IMR-90 (cell line): ENCODE data around the gene FAM177B. TPM values are rescaled to one million over a fixed set of nuclear protein-coding genes. Genes with fewer than 3 reads are reported as not detected.

ENCODE experiments used
- ATAC-seq: fragments of 200-7000 bp; cut with Tn5 transposase; 2 replicates; pipeline ENCODE4 v1.9.1; 2020; ENCODE audit warnings: low read depth, mild to moderate bottlenecking, moderate library complexity
- BruUV-seq: library from RNA; stranded (reverse); fragments of 400-500 nt; replicated peaks from 2 replicates; lab custom pipeline; 2021; lab: Mats Ljungman, UMichigan
- CTCF ChIA-PET: fragments of 300-600 bp; formaldehyde crosslinking; extraction: SDS; loops from one replicate; lab custom pipeline; 2021; ENCODE audit warnings: antibody characterized with exemption; lab: Yijun Ruan, JAX
- POLR2A ChIA-PET: fragments of 300-600 bp; sonication (Branson Sonifier 250); formaldehyde crosslinking; loops from one replicate; lab custom pipeline; 2022; ENCODE audit warnings: antibody characterized with exemption; ENCODE audit not compliant: unreplicated experiment; lab: Charles Lee
- DNase-seq: peaks from one replicate; pipeline ENCODE4 v3.0.0; 2013
- H2AFZ ChIP-seq: replicated peaks from 2 replicates; pipeline ENCODE3; 2013; ENCODE audit warnings: low read length, mild to moderate bottlenecking; ENCODE audit not compliant: poor library complexity
- H2AK5ac ChIP-seq: 2 replicates; pipeline ENCODE4 v1.6.1; 2013; ENCODE audit warnings: low read depth, low read length, inconsistent platforms
- H2AK9ac ChIP-seq: replicated peaks from 2 replicates; pipeline ENCODE3; 2013; ENCODE audit warnings: mild to moderate bottlenecking, low read depth, low read length, moderate library complexity; ENCODE audit not compliant: poor library complexity
- H2BK120ac ChIP-seq: 2 replicates; pipeline ENCODE4 v1.6.1; 2013; ENCODE audit warnings: low read depth, low read length, inconsistent platforms
- H2BK15ac ChIP-seq: 3 replicates; pipeline ENCODE4 v1.6.1; 2013; ENCODE audit warnings: low read depth, low read length, inconsistent platforms
- H2BK20ac ChIP-seq: 2 replicates; pipeline ENCODE4 v1.6.1; 2013; ENCODE audit warnings: low read depth, mild to moderate bottlenecking, inconsistent platforms, low read length, moderate library complexity
- H2BK5ac ChIP-seq: 2 replicates; pipeline ENCODE4 v1.6.1; 2013; ENCODE audit warnings: mild to moderate bottlenecking, low read depth, low read length, inconsistent platforms; ENCODE audit not compliant: poor library complexity, severe bottlenecking
- H3K14ac ChIP-seq: replicated peaks from 2 replicates; pipeline ENCODE4 v1.6.1; 2013; ENCODE audit warnings: low read depth, low read length, inconsistent platforms
- H3K18ac ChIP-seq: 2 replicates; pipeline ENCODE4 v1.6.1; 2013; ENCODE audit warnings: low read depth, low read length, control low read depth
- H3K23ac ChIP-seq: 2 replicates; pipeline ENCODE4 v1.6.1; 2013; ENCODE audit warnings: low read depth, low read length, inconsistent platforms
- H3K27ac ChIP-seq: 2 replicates; pipeline ENCODE4 v1.5.1; 2013; ENCODE audit warnings: mild to moderate bottlenecking, control low read depth, low read length; ENCODE audit not compliant: insufficient read depth
- H3K27me3 ChIP-seq: 2 replicates; pipeline ENCODE4 v1.6.1; 2013; ENCODE audit warnings: low read length; ENCODE audit not compliant: control insufficient read depth, insufficient read depth
- H3K36me3 ChIP-seq: 2 replicates; pipeline ENCODE4 v1.6.1; 2013; ENCODE audit warnings: low read length, mixed read lengths; ENCODE audit not compliant: control insufficient read depth, insufficient read depth
- H3K4ac ChIP-seq: 2 replicates; pipeline ENCODE4 v1.6.1; 2013; ENCODE audit warnings: low read depth, low read length, inconsistent platforms
- H3K4me1 ChIP-seq: 2 replicates; pipeline ENCODE4 v1.6.1; 2013; ENCODE audit warnings: low read length, mixed read lengths; ENCODE audit not compliant: control insufficient read depth, insufficient read depth
- H3K4me2 ChIP-seq: 2 replicates; pipeline ENCODE4 v1.6.1; 2013; ENCODE audit warnings: low read depth, mild to moderate bottlenecking, control low read depth, low read length, moderate library complexity
- H3K4me3 ChIP-seq: 2 replicates; pipeline ENCODE4 v1.5.1; 2013; ENCODE audit warnings: low read depth, mild to moderate bottlenecking, control low read depth, low read length, moderate library complexity; ENCODE audit not compliant: insufficient read depth
- H3K56ac ChIP-seq: 2 replicates; pipeline ENCODE4 v1.6.1; 2013; ENCODE audit warnings: low read length, inconsistent platforms; ENCODE audit not compliant: insufficient read depth; ENCODE audit errors: extremely low read depth
- H3K79me1 ChIP-seq, 2 experiments: 2 replicates each; pipeline ENCODE4 v1.6.1; 2013; ENCODE audit warnings: low read length in 2 of 2, inconsistent platforms in 1 of 2, low read depth in 1 of 2
- H3K9ac ChIP-seq: 2 replicates; pipeline ENCODE4 v1.6.1; 2013; ENCODE audit warnings: low read depth, low read length, control low read depth
- H3K9me1 ChIP-seq: 2 replicates; pipeline ENCODE4 v1.6.1; 2013; ENCODE audit warnings: low read length, inconsistent platforms; ENCODE audit not compliant: insufficient read depth
- H3K9me3 ChIP-seq: 2 replicates; pipeline ENCODE4 v1.6.1; 2013; ENCODE audit warnings: low read length; ENCODE audit not compliant: control insufficient read depth, insufficient read depth
- H4K20me1 ChIP-seq: 2 replicates; pipeline ENCODE4 v1.6.1; 2013; ENCODE audit warnings: low read length, inconsistent platforms; ENCODE audit not compliant: insufficient read depth
- H4K5ac ChIP-seq: 2 replicates; pipeline ENCODE4 v1.6.1; 2013; ENCODE audit warnings: mild to moderate bottlenecking, low read depth, low read length, control low read depth
- H4K8ac ChIP-seq, 2 experiments: 2 replicates each; pipeline ENCODE4 v1.6.1; 2013; ENCODE audit warnings: low read depth in 2 of 2, low read length in 2 of 2, control low read depth in 1 of 2, inconsistent platforms in 1 of 2
- H4K91ac ChIP-seq: 2 replicates; pipeline ENCODE4 v1.6.1; 2013; ENCODE audit warnings: low read depth, low read length, inconsistent platforms; ENCODE audit not compliant: insufficient read depth
- BHLHE40 ChIP-seq: fragments of 150-350 bp; IDR thresholded peaks from 2 replicates; pipeline ENCODE4 v1.6.1; 2016; ENCODE audit warnings: mild to moderate bottlenecking, low read depth, low read length
- WGBS, 2 experiments: methylation state at CpG; one replicate each; pipeline versions ENCODE4 v1.1.5 to v1.1.7; 2013; ENCODE audit warnings: missing lambda C conversion rate in 2 of 2; ENCODE audit not compliant: insufficient read length in 1 of 2; ENCODE audit errors: extremely low coverage in 2 of 2; 5-methylcytosine and 5-hydroxymethylcytosine counted together
- dilution Hi-C: fragments of 300-500 bp; cut with HindIII; formaldehyde crosslinking; loops from one replicate; pipeline ENCODE4 v1.14.3; 2018; ENCODE audit warnings: low sequenced_read_pairs; ENCODE audit not compliant: unreplicated experiment
- in situ Hi-C: fragments of 300-500 bp; cut with MboI; formaldehyde crosslinking; loops from 3 replicates; pipeline ENCODE4 v1.14.3; 2019; ENCODE audit warnings: low sequenced_read_pairs, inconsistent platforms, mixed read lengths
- intact Hi-C: fragments of 100-400 bp; cut with micrococcal nuclease; formaldehyde crosslinking; loops from 2 replicates; pipeline ENCODE4 v1.10.0; 2022
- polyA plus RNA-seq, 3 experiments: library from polyadenylated mRNA; depleted of rRNA; stranded (reverse); fragments of >200 nt; gene quantifications; 2 replicates each; pipeline ENCODE4 v1.2.3, GENCODE V29; 2012; ENCODE audit warnings: low replicate concordance in 1 of 3
- total RNA-seq: library from RNA; depleted of rRNA; stranded (reverse); fragments of >200 nt; gene quantifications from 2 replicates; pipeline ENCODE4 v1.2.3, GENCODE V29; 2012

FAM177B gene
- total and polyA plus RNA-seq, 2 of the 4 experiments (the other 2 are of a cell fraction) = not detected

DNA sequence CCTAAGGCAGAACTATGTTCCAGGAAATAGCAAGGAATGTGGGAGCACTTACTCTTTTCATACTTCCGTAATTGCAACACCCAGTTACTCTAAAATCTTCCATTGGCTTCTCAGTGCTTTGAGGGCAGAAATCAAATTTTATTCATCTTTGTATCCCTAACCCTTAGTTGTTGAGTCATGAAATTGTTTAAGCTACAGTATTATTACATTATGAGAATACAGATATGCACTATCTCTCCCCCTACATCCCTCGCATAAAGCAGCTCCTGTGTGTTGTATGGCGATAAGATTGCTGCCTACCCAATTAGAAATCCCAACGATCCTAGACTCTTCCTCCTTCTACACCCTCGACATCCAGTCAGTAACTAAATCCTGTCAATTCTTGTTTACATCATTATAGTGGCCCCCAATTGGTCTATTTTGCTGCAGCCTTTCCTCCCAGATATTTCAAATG is 27.3 kb upstream of the FAM177B start:
- Histone ChIP-seq H3K23ac (peak overlapping the region; percentile 50; the same call in 1 of the 2 replicates), H3K9me1 (no peaks in the 10 kb centered on the region; the same call in 1 of the 2 replicates), H2AFZ (no peak overlapping the region), H3K9me3 (no peaks in the 10 kb centered on the region), H3K18ac (no peak overlapping the region), H3K27me3 (no peaks in the 10 kb centered on the region), H3K79me1 (peaks cover 6 to 49% of the 10 kb centered on the region in 2 experiments; a peak in 2 of 4 replicates), H3K4me1 (no peaks in the 10 kb centered on the region), H3K4me3 (no peak overlapping the region), H3K36me3 (no peaks in the 10 kb centered on the region), H2AK9ac (no peak overlapping the region), H2BK5ac (no peak overlapping the region), H2BK20ac (no peak overlapping the region), H2BK15ac (no peak overlapping the region), H4K20me1 (no peaks in the 10 kb centered on the region; the same call in 1 of the 2 replicates), H4K5ac (no peak overlapping the region), H4K91ac (no peak overlapping the region), H3K4me2 (no peak overlapping the region), H2AK5ac (no peak overlapping the region), H3K56ac (no peak overlapping the region), H2BK120ac (no peak overlapping the region), H4K8ac (no peak overlapping the region), H3K14ac (no peak overlapping the region), H3K4ac (no peak overlapping the region), H3K27ac (no peak overlapping the region), H3K9ac (no peak overlapping the region)
- ChIA-PET POLR2A (no interaction called here), CTCF (interaction anchor here (0.8 kb wide), 1 partner anchor 989 kb away, joined by 3 read pairs; no protein-coding TSS in a partner anchor)
- dilution Hi-C loops (no loop called here), intact Hi-C loops (loop anchor here (2.0 kb wide), 1 partner anchor 65 kb away; no protein-coding TSS in a partner anchor), in situ Hi-C loops (no loop called here)
- no peak for TF ChIP-seq BHLHE40
- TSS peak; percentile 39 for BruUV-seq
- ATAC-seq = no peak
- WGBS, 2 experiments = no CpG with 5 or more reads among the region's 5 CpGs
- peak; percentile 5 for DNase-seq
